Stimulated activated CD4-positive, alpha-beta T cell treated with anti-CD3 and anti-CD28 coated beads, Interleukin-4, amount 100 ng/mL, for 1 hour (primary cell): ENCODE measurements around the gene TAF3.
"Not testable (repeated sequence)": the region's sequence is repeated elsewhere in the genome, so short reads cannot be mapped to it uniquely, and the experiment has no call there.

Experiments
- DNase-seq: peaks from one replicate; pipeline ENCODE4 v3.0.0-alpha.2; 2020

TAF3 gene

GRCh38 chr10:7984325-7984724, 166.0 kb downstream of the TAF3 start:
- no peak for DNase-seq

GRCh38 chr10:7984896-7985295, 166.6 kb downstream of the TAF3 start:
- no peak for DNase-seq

DNA sequence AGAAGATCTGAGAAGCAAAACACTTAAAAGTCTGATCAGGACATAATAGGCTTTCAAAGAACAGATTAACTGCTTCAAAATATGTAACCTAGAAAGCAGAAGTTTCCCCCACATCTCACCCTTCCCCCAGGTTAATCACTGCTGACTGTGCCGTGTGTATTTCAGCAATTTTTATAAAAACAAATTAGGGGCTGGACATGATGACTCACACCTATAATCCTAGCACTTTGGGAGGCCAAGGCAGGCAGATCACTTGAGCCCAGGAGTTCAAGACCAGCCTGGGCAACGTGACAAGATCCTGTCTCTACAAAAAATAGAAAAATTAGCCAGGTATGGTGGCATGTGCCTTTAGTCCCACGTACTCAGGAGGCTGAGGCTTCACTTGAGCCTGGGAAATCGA, 168.5 kb downstream of the TAF3 start:
- no peak for DNase-seq

DNA sequence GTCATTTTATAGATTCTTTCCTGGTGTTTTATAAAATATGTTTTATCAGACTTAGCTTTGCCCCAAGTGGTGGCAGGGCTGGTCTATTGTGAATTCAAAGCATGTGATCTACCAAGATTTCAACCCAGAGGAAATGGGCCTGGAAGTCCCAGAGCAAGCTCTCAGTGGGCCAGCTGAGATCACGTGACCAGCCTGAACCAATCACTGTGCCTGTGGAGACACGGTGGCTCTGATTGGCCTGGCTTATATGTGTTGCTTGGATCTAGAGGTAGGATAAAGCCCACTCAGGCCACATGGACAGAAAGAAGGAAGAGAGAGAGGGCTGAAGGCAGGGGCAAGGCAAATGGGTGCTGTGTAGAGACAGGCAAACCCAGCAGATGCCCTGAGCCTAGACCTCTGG, 170.7 kb downstream of the TAF3 start:
- no peak for DNase-seq

- no peak for DNase-seq
Observed at GRCh38 chr10:7998831-7999230, 180.5 kb downstream of the TAF3 start.

DNA sequence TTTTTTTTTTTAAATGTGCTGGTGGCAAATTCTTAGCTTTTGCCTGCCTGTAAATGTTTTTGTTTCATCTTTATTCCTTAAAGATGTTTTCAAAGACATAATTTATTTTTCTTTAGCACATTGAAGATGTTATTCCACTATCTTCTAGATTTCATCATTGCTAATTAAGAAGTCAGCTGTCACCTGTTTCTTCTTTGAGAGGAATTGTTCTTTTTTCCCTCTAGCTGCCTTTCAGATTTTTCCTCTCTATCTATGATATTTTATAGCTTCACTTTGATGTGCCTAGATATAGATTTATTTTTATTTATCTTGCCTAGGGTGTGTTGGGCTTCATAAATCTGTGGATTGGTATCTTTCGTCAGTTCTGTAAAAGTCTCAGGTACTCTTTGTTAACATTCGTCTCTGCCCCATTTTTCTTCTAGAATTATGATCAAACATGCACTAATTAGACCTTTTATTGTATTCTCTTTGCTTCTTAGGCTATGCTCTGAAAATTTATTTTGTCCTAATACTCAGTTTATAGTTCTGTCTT, 186.2 kb downstream of the TAF3 start:
- no peak for DNase-seq

GRCh38 chr10:8006274-8006999, 188.1 kb downstream of the TAF3 start:
- no peak for DNase-seq

DNA sequence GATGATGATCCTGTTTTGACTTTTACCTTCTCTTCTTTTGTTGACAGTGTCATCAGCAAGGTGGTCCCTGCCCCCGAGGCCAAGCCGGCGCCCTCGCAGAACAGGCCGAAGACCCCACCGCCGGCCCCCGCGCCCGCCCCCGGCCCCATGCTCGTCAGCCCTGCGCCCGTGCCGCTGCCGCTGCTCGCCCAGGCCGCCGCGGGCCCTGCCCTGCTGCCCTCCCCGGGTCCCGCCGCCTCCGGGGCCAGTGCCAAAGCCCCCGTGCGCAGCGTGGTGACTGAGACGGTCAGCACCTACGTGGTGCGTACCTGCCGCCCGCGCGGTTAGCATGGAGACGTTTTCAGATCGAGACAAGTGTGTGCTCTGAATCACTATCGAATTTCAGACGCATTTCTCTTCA, 190.7 kb downstream of the TAF3 start:
- DNase-seq = no peak

- no peak for DNase-seq
Observed at GRCh38 chr10:8013006-8013405, 194.7 kb downstream of the TAF3 start.

DNA sequence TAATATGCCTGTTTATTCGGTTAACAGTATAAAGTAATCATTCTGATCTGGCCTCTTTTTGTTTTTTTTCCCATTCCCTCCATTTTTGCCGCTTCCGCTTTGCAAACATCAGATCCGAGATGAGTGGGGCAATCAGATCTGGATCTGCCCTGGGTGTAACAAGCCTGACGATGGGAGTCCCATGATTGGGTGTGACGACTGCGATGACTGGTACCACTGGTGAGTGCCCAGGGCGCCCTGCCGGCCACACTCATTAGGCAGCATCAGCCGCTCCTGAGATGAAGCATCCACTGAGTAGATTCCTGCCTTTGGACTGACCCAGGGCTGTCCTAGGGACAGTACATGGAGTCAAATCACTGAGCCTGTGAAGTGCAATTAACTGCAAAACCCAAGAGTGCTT, 195.3 kb downstream of the TAF3 start:
- no peak for DNase-seq

GRCh38 chr10:8014649-8015048, 196.3 kb downstream of the TAF3 start:
- no peak for DNase-seq

- no peak for DNase-seq
Observed at GRCh38 chr10:8017277-8017676, 199.0 kb downstream of the TAF3 start.

DNA sequence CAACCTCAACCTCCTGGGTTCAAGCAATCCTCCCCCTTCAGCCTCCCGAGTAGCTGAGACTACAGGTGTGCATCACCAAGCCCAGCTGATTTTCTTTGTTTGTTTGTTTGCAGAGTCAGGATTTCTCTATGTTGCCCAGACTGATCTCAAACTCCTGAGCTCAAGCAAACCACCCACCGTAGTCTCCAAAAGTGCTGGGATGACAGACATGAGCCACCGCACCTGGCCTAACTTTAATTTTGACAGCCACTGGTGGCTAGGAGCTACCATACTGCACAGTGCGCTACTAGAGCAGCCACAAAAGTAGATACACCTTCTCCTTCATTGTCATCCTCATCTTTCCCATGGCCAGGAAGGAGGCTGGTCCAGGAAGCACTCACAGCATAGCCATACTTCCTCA, 205.0 kb downstream of the TAF3 start:
- DNase-seq = no peak

GRCh38 chr10:8023851-8024250, 205.5 kb downstream of the TAF3 start:
- no peak for DNase-seq

- DNase-seq = no peak
Observed at GRCh38 chr10:8026349-8027259, 208.3 kb downstream of the TAF3 start.

GRCh38 chr10:8031211-8031610, 212.9 kb downstream of the TAF3 start:
- not testable (repeated sequence) for DNase-seq

DNA sequence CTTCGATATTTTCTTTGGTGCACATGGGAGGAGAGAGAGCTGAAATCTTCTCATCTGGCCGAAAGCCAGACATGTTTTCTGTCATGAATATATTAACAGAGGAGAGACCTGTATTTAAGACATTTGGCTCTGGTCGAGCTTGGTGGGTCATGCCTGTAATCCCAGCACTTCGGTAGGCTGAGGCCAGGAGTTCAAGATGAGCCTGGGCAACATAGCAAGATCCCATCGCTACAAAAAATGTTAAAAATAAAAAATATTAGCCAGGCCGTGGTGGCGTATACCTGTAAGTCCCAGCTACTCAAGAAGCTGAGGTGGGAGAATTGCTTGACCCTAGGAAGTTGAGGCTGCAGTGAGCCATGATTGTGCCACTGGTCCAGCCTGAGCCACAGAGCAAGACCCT, 214.3 kb downstream of the TAF3 start:
- no peak for DNase-seq

GRCh38 chr10:8033812-8034465, 215.6 kb downstream of the TAF3 start:
- DNase-seq = no peak

DNA sequence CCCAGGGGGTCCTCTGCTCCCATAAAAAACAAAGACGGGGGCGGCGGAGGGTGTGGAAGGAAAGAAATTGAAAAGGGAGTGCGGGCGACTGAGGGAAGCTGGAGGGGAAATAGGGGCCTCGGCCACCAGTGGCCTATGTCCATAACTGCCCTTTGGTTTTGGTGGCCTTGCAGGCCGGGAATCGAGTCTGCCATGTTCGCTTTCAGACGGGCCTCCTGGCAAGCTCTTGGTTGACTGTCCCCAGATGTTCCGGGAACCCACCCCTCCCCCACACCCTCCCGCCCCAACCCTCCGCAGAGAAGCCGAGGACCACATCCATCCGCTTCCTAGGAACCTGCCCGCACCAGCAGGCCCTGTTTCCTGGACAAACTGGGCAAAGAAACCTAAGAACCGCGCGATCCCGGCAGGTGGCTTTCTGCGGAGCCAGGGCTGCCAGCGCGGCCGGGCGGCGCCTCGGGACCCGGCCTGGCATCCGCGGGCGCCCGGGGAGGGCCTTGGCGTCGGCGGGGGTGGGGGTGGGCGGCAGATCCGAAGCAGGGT, 216.2 kb downstream of the TAF3 start:
- DNase-seq = no peak

DNA sequence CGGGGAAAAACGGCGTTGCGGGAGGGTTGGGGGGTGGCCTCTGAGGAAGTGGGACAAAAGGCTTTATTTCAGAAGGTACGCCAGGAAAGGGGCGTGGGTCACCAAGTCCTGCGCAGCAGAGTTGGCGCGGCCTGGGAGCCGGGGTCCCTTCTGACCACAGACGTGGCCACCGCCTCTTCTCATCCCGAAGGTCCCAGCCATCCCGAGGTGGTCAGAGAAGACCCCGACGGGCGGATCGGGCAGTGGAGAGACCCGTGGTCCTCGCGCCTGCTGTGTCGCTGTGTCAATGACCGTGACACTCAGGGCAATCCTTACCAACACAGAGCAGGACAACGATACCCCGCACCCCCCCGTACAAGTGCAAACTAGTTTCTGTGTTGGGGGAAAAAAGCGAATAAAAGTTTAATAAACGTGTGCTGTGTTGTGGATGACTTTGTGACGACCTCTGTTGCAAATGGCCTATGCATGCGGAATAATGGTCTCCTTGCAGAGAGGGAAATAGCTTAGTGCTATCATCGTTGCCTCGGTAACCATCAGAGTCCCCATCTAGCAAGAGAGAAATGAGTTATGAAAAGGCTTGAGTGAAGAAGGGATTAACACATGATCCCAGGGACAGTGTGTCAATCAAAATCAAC, 216.8 kb downstream of the TAF3 start:
- no peak for DNase-seq

GRCh38 chr10:8035641-8036470, 217.6 kb downstream of the TAF3 start:
- no peak for DNase-seq
